ENCODE results near the gene MCCD1. TPM values are rescaled to one million over a fixed set of nuclear protein-coding genes. Genes with fewer than 3 reads are reported as not detected.

Gene MCCD1
- total RNA-seq, 2 donors from 2014 or later, result not detected

GRCh38 chr6:31579119-31579505 is 50.4 kb downstream of the MCCD1 start:
- H3K4me1 Mint-ChIP-seq, result peaks cover 20% of the 10 kb centered on the region
- H3K4me1 ChIP-seq (ENCODE audit: control insufficient read depth, insufficient read depth, low read length), result peaks cover 2% of the 10 kb centered on the region
- 89 to 95% methylated on average over 3 of the region's 3 CpGs for WGBS, 2 experiments (ENCODE audit: insufficient coverage in 1 of 2, insufficient read length in 1 of 2)
- no peak overlapping the region for H3K4me3 ChIP-seq (ENCODE audit: low read length)
- peaks cover 51% of the 10 kb centered on the region for H3K27me3 Mint-ChIP-seq (ENCODE audit: insufficient read depth)
- H3K9ac ChIP-seq (ENCODE audit: extremely low read depth, low read length, poor library complexity, severe bottlenecking), result no peak overlapping the region
- H3K27ac ChIP-seq (ENCODE audit: low read depth, low read length), result no peak overlapping the region
- TF ChIP-seq, protein P1, sequence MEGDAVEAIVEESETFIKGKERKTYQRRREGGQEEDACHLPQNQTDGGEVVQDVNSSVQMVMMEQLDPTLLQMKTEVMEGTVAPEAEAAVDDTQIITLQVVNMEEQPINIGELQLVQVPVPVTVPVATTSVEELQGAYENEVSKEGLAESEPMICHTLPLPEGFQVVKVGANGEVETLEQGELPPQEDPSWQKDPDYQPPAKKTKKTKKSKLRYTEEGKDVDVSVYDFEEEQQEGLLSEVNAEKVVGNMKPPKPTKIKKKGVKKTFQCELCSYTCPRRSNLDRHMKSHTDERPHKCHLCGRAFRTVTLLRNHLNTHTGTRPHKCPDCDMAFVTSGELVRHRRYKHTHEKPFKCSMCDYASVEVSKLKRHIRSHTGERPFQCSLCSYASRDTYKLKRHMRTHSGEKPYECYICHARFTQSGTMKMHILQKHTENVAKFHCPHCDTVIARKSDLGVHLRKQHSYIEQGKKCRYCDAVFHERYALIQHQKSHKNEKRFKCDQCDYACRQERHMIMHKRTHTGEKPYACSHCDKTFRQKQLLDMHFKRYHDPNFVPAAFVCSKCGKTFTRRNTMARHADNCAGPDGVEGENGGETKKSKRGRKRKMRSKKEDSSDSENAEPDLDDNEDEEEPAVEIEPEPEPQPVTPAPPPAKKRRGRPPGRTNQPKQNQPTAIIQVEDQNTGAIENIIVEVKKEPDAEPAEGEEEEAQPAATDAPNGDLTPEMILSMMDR (conservative IDR thresholded peaks at IDR 0.05), result no peak
- H3K27me3 ChIP-seq (ENCODE audit: control insufficient read depth, insufficient read depth, low read length, poor library complexity, severe bottlenecking), result peaks cover 5% of the 10 kb centered on the region
- H3K36me3 ChIP-seq (ENCODE audit: control insufficient read depth, insufficient read depth, low read length), result no peaks in the 10 kb centered on the region
- H3K9me3 Mint-ChIP-seq, result no peaks in the 10 kb centered on the region
- H3K36me3 Mint-ChIP-seq (ENCODE audit: low read depth), result no peaks in the 10 kb centered on the region
- H3K4me3 Mint-ChIP-seq, result no peak overlapping the region
- DNase-seq, result no peak
- no peak overlapping the region for H3K27ac Mint-ChIP-seq
- no peaks in the 10 kb centered on the region for H3K9me3 ChIP-seq (ENCODE audit: control insufficient read depth, low read length)

Other genes starting within 250 kb of the MCCD1 start
- 1,000 to 10,000 TPM in 1 of 2 donors, 100 to 1,000 TPM in 1; 194 to 1,067 TPM for gene HLA-B, start 171.8 kb upstream of the MCCD1 start, total RNA-seq
- 10 to 100 TPM; 12.5 to 13.7 TPM for gene MICA, start 125.4 kb upstream of the MCCD1 start, total RNA-seq
- gene MICB, start 30.8 kb upstream of the MCCD1 start, total RNA-seq, result 1 to 10 TPM; 8.2 to 8.5 TPM
- gene DDX39B, start 13.0 kb downstream of the MCCD1 start, total RNA-seq, result 100 to 1,000 TPM; 572 to 654 TPM
- gene ATP6V1G2, start 17.6 kb downstream of the MCCD1 start, total RNA-seq, result 1 to 10 TPM; 1.7 to 2.1 TPM
- 10 to 100 TPM; 17.4 to 26.3 TPM for gene NFKBIL1, start 18.6 kb downstream of the MCCD1 start, total RNA-seq
- gene LTA, start 43.3 kb downstream of the MCCD1 start, total RNA-seq, result not detected
- not detected for gene TNF, start 46.6 kb downstream of the MCCD1 start, total RNA-seq
- 1 to 10 TPM in 1 of 2 donors, not detected in 1; 1.3 TPM for gene LTB, start 53.5 kb downstream of the MCCD1 start, total RNA-seq
- not detected for gene LST1, start 57.3 kb downstream of the MCCD1 start, total RNA-seq
- gene NCR3, start 64.0 kb downstream of the MCCD1 start, total RNA-seq, result not detected
- 1 to 10 TPM in 1 of 2 donors, under 1 TPM in 1; 0.70 to 1.7 TPM for gene AIF1, start 86.3 kb downstream of the MCCD1 start, total RNA-seq
- gene PRRC2A, start 91.8 kb downstream of the MCCD1 start, total RNA-seq, result 100 to 1,000 TPM; 329 to 330 TPM
- 100 to 1,000 TPM; 413 to 428 TPM for gene BAG6, start 123.7 kb downstream of the MCCD1 start, total RNA-seq
- gene APOM, start 126.9 kb downstream of the MCCD1 start, total RNA-seq, result 1 to 10 TPM; 1.6 to 3.2 TPM
- 10 to 100 TPM; 14.0 to 14.9 TPM for gene C6orf47, start 131.8 kb downstream of the MCCD1 start, total RNA-seq
- 10 to 100 TPM; 16.1 to 21.3 TPM for gene GPANK1, start 136.0 kb downstream of the MCCD1 start, total RNA-seq
- gene CSNK2B, start 137.1 kb downstream of the MCCD1 start, total RNA-seq, result 100 to 1,000 TPM; 155 to 171 TPM
- 10 to 100 TPM; 13.9 to 17.0 TPM for gene LY6G5B, start 141.0 kb downstream of the MCCD1 start, total RNA-seq
- 1 to 10 TPM in 1 of 2 donors, under 1 TPM in 1; 0.93 to 2.0 TPM for gene LY6G5C, start 152.1 kb downstream of the MCCD1 start, total RNA-seq
- 10 to 100 TPM; 38.3 to 59.5 TPM for gene ABHD16A, start 174.4 kb downstream of the MCCD1 start, total RNA-seq
- not detected for gene LY6G6F, start 177.9 kb downstream of the MCCD1 start, total RNA-seq
- not detected for gene LY6G6D, start 186.4 kb downstream of the MCCD1 start, total RNA-seq
- gene LY6G6C, start 192.8 kb downstream of the MCCD1 start, total RNA-seq, result under 1 TPM; 0.29 to 0.38 TPM
- not detected for gene MPIG6B, start 194.4 kb downstream of the MCCD1 start, total RNA-seq
- 100 to 1,000 TPM; 150 to 153 TPM for gene DDAH2, start 200.3 kb downstream of the MCCD1 start, total RNA-seq
- 100 to 1,000 TPM; 289 to 380 TPM for gene CLIC1, start 207.6 kb downstream of the MCCD1 start, total RNA-seq
- 10 to 100 TPM; 35.7 to 57.2 TPM for gene MSH5, start 211.0 kb downstream of the MCCD1 start, total RNA-seq
- 1 to 10 TPM; 7.9 to 8.4 TPM for gene SAPCD1, start 233.7 kb downstream of the MCCD1 start, total RNA-seq
- under 1 TPM; 0.64 to 0.95 TPM for gene VWA7, start 248.4 kb downstream of the MCCD1 start, total RNA-seq